GM12874 (cell line): ENCODE measurements around the gene VIP.

ENCODE experiments used
- CTCF ChIP-seq: IDR thresholded peaks from 2 replicates; pipeline ENCODE4 v1.5.1; 2011; ENCODE audit warnings: low read depth, mild to moderate bottlenecking, control low read depth, low read length, moderate library complexity; ENCODE audit not compliant: insufficient read depth

Gene VIP

GRCh38 chr6:152748843-152749242, 1.8 kb upstream of the VIP start:
- TF ChIP-seq CTCF = no peak

GRCh38 chr6:152749336-152749735, 1.3 kb upstream of the VIP start:
- no peak for TF ChIP-seq CTCF

GRCh38 chr6:152765331-152765730, 14.7 kb downstream of the VIP start:
- TF ChIP-seq CTCF = no peak

- no peak for TF ChIP-seq CTCF
Measured at GRCh38 chr6:152769159-152769558, 18.6 kb downstream of the VIP start.

- TF ChIP-seq CTCF = no peak
Measured at GRCh38 chr6:152769993-152770392, 19.4 kb downstream of the VIP start.

GRCh38 chr6:152771061-152771687, 20.6 kb downstream of the VIP start:
- TF ChIP-seq CTCF = no peak

- no peak for TF ChIP-seq CTCF
Measured at GRCh38 chr6:152775428-152775827, 24.8 kb downstream of the VIP start.
